Panc1 (cell line): ENCODE measurements around the gene CXCR1.

Source experiments
- CTCF ChIP-seq: fragments of 450-650 bp; IDR thresholded peaks from 2 replicates; pipeline ENCODE4 v1.5.1; 2017; ENCODE audit warnings: mild to moderate bottlenecking
- POLR2AphosphoS5 ChIP-seq: IDR thresholded peaks from 2 replicates; pipeline ENCODE4 v1.6.1; 2012; ENCODE audit warnings: mild to moderate bottlenecking, low read depth, low read length, moderate library complexity
- REST ChIP-seq, 2 experiments: IDR thresholded peaks; 2 replicates each; pipeline ENCODE4 v1.6.1; 2011 to 2012; ENCODE audit warnings: low read depth in 2 of 2, control low read depth in 1 of 2, low read length in 1 of 2, mild to moderate bottlenecking in 1 of 2, moderate library complexity in 1 of 2; ENCODE audit not compliant: insufficient read depth in 1 of 2
- SIN3A ChIP-seq: IDR thresholded peaks from 2 replicates; pipeline ENCODE4 v1.6.1; 2012; ENCODE audit warnings: low read depth, mild to moderate bottlenecking, low read length, moderate library complexity, borderline replicate concordance; ENCODE audit not compliant: insufficient read depth
- TCF7L2 ChIP-seq: IDR thresholded peaks from 2 replicates; pipeline ENCODE4 v1.6.1; 2011; ENCODE audit warnings: mild to moderate bottlenecking, low read depth, low read length, inconsistent platforms

- no peak for TF ChIP-seq CTCF
- TF ChIP-seq POLR2AphosphoS5, result no peak
- no peak for TF ChIP-seq REST (IDR thresholded peaks at IDR 0.05; ENCODE audit: insufficient read depth in 1 of 2, low read depth in 2 of 2, low read length in 1 of 2)
- no peak for TF ChIP-seq SIN3A
- TF ChIP-seq TCF7L2, result no peak
Measured at GRCh38 chr2:218196974-218197373, 30.2 kb upstream of the CXCR1 start.
